NCI-H2081 (cell line): ENCODE results near the gene HBP1.
A peak's percentile ranks its signal among the peaks of the same experiment; 100 is the strongest.
"Not testable (repeated sequence)": the region's sequence is repeated elsewhere in the genome, so short reads cannot be mapped to it uniquely, and the experiment has no call there.

Experiments used
- DNase-seq, 2 experiments: peaks; one replicate each; lab custom pipeline; 2025; lab: John Stamatoyannopoulos, UW

HBP1 gene

GRCh38 chr7:107185716-107186115 lies 16.9 kb downstream of the HBP1 start:
- DNase-seq = no peak

- no peak for DNase-seq
These were observed 17.4 kb downstream of the HBP1 start for GRCh38 chr7:107186240-107186639.

- DNase-seq = no peak
These were observed 19.0 kb downstream of the HBP1 start for GRCh38 chr7:107187774-107188173.

DNA sequence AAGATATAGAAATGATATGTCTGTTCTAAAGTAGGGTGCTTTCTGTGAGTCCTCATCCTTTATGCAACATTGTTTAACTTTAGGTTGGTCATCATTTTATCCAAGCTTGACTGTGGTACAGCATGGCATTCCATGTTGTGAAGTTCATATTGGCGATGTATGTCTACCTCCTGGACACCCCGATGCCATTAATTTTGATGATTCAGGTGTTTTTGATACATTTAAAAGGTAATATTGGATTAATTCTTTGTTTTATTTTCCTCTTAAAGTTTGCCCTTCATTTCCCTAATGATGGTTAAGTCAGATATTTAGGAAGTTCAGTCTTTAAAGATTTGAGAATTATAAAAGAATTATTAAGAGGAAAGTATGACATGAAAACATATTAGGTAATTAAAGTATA lies 21.3 kb downstream of the HBP1 start:
- no peak for DNase-seq

DNA sequence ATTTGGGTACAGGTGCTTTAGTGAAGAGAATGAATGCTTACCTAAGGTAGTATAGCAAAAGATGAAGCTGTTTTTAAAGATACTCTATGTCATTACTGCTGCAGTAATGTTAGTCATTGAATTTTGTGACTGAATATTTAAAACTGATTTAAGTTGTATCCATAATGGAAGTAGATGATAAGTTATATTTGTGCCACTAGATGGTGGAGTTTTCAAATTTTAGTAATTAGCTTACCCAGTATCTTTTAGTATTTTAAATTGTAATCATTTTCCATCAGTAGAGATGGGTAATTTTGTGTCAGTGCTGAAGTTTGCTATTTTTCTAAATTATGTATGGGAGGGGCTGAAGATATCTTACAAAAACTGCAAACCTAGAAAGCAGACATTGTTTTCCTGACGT lies 25.2 kb downstream of the HBP1 start:
- DNase-seq = no peak

GRCh38 chr7:107196834-107197610 lies 28.2 kb downstream of the HBP1 start:
- no peak for DNase-seq

DNA sequence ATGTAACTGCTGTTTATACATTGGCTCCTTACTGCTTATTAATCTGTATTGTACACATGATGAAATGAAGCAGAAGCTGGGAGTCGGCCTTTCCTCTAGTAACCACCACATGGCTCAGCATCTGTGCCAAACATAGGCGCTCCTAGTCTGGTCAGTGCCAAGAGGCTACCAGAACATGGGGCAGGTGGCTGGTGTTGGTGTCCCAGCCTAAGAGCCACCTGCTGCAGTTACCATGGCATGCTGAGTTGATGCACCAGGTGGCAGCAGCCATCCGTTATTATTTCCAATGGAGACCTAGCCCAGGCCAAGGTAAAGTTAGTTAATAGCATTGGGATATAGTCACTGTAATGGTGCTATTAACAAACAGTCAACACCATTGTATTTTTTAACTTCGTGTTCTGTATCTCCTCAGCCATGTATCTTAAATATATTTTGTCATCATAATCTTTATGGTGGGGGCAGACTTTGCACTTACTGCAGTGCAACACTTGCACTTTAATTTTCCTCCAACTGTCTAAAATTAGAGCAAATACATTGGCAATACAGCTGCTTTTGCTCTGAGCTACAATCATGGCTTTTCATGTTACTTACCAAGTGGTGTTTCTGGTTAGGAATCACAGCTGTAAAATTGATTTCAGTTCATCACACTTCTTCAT lies 33.1 kb downstream of the HBP1 start:
- DNase-seq = peak; percentile 75 to 94

GRCh38 chr7:107203607-107204006 lies 34.8 kb downstream of the HBP1 start:
- no peak for DNase-seq

DNA sequence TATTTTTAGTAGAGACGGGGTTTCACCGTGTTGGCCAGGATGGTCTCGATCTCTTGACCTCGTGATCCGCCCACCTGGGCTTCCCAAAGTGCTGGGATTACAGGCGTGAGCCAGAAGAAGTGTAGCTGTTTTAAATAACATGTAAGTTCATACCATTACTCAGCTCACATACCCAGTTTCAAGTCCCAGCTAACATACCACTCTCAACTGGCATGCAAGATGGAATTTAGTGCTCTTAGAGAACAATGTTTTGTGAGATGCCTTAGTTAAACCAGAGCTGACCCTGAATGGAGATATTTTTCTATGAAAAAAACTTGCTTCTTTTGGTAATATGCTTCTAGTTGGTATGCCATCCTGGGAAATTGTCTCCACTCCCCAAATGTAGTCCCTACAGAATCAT lies 37.3 kb downstream of the HBP1 start:
- DNase-seq = no peak

- DNase-seq = no peak
These were observed 37.9 kb downstream of the HBP1 start for GRCh38 chr7:107206706-107207105.

- DNase-seq = no peak
These were observed 38.7 kb downstream of the HBP1 start for GRCh38 chr7:107207459-107207858.

- DNase-seq = no peak
These were observed 39.3 kb downstream of the HBP1 start for GRCh38 chr7:107208024-107208521.

GRCh38 chr7:107208563-107208962 lies 39.8 kb downstream of the HBP1 start:
- no peak for DNase-seq

DNA sequence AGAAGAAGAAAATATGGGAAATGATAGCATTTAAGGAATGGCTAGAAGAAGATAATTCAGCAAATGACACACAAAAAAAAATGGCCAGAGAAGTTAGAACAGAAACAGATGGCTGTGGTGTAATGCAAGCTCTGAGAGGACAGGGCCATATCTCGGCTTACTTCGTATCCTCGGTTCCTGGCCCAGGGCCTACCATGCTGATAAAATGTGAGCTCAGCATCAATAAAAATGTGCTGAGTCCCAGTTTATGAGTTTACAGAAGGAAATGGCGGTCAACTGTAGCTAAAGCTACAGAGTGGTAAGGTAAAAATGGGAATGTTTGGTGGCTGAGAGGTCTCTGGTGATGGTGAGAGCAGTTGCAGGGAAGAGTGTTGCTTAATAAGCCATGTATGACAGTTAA lies 40.8 kb downstream of the HBP1 start:
- DNase-seq = no peak

- DNase-seq = no peak
These were observed 41.6 kb downstream of the HBP1 start for GRCh38 chr7:107210400-107210799.

DNA sequence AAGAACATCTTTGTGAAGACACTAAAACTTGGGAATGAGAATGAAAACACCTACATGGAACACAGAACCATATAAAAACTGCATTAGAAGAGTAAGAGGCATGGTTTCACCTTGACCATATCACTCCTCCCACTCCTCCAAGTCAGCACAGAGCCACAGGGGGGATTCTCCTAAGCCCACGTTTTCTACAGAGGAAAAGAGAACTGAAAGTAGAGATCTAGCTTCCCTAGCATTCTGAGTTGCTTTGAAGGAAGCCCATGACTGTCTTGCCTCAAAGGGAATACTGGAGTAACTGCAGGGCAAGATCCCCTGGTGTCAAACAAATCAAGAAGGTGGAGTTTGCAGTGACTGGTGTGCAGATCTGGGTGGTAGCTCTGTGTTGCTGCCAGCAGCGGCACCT lies 43.9 kb downstream of the HBP1 start:
- DNase-seq = no peak

DNA sequence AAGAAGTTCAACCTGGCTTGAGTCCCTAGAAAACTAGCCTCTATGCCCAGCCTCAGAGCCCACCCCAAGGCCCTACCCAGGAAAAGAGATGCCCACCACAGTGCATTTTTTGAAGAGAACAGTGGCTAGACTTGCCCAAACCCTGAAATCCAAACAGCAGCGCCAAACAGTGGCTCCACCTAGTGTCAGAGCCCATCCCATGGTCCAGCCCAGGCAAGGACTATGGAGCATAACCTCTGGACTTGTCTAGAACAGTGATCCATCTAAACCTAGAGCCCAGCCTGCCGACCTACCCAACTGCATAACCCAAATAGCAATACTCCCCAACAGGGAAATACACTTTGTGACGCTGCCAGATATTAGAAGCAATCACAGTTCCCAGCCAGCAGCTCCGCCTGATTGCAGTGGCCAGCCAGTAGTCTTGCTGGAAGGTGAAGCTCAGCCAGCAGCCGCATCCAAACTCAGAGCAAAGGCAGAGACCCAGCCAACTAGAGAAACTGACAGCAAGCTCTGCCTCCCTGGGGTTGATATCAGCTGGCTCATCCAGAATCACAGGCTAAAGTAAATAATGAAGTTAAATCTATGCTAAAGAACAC lies 44.5 kb downstream of the HBP1 start:
- no peak for DNase-seq

DNA sequence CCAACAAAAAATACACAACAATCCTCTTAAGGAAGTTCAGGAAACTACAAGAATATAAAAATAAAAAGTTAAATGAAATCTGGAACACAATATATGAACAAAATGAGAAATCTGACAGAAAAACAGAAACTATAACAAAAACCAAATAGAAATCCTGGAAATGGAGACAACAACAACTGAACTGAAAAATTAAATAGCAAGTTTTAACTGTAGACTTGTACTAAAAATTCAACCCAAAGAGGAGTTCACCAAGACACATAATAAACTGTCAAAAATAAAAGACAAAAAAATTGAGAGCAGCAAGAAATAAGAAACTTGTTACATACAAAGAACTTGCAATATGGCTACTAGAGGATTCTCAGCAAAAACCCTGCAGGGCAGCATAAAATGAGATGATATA lies 45.1 kb downstream of the HBP1 start:
- DNase-seq = no peak

- no peak for DNase-seq
These were observed 50.9 kb downstream of the HBP1 start for GRCh38 chr7:107219563-107220244.

DNA sequence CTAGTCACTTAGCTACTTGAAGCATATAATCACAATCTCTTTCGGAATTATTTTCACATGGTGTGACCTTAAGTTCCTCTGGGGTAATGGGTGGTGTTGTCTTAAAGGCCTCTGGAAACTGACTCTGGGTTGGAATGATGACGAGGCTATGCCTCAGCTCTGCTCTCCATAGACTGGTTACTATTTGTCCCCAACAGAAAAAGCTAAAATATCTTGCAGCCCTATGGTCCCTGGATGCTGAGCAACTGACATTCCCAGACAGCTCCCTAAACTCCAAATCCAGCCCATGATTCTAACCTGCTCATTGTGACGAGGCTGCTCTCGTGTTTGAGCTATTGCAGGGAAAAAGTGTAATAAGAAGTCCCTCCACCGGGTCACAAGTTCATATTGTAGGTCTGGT lies 51.6 kb downstream of the HBP1 start:
- DNase-seq = no peak

- DNase-seq = not testable (repeated sequence)
These were observed 52.0 kb downstream of the HBP1 start for GRCh38 chr7:107220806-107221205.

DNA sequence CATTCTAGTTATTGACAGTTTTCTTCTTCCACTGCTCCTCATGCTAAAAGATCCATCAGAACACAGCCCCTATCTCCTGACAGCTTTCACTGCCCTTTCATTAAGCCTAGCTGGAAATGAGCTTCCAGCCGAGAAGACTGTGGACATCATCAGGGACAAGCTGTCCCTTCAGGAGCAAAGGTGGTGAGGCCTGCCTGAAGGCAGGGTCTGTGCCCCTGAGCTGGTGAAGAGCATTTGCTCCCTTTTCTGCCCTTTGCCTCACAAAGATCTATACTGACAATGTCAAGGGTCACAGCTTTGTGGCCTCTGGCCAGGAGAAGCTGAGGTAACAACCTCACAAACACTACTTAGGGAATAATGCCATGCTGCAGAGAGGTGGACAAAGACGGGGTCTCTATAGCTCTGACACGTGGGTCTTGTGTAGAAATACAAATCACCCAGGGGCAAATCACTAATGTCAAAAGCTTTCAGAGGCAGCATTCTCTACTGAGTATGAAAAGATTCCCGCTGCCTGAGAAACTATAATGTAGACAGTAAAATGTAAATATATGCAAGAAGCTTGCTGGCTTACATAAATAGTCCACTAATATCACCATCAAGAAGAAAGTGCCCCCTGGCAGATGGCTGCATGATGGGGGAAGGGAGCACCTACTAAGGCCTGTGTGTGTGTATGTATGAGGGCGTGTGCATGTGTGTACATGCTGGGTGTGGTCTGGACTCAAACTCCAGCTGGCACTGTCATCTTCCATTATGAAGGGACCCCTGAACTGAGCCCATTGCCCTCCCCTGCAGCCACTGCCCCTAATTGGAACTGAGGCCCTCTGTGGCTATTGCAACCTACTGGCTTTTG lies 55.8 kb downstream of the HBP1 start:
- no peak for DNase-seq
